ENCODE measurements around the gene SH3TC1.

The SH3TC1 gene

DNA sequence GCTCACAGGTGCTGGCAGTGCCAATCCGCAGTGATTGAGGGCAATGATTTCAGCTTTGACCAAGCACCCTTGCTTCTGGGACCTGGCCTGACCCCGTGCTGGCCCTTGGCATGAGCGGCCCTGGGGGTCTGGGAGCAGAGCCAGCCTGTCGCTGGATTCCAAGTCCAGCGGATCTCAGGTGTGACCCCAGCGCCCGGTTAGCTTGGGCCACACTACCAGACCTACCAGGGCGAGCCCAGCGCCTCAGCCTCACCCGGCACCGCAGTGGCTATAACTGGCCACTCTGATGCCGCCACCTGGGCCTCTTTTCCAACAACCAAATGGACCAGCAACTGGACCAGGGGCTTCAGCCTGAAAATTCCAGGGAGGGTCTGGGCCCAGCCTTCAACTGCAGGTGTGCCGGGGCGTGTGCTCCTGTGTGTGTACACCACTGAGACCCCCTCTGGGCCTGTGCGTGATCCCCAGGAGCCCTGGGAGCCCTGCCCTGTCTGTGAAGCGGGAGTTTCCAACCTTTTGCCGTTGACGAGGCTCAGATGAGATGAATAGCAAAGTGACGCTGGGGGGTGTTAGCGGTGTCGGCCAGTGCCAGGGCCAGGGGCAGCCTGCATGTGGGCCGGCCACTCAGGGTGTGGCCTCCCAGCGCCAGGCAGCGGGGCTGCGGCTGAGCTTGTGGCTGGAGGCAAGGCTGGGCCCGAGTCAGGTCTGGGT lies 658 bp downstream of the SH3TC1 start:
- no peak for DNase-seq (ENCODE audit: low spot score)

DNA sequence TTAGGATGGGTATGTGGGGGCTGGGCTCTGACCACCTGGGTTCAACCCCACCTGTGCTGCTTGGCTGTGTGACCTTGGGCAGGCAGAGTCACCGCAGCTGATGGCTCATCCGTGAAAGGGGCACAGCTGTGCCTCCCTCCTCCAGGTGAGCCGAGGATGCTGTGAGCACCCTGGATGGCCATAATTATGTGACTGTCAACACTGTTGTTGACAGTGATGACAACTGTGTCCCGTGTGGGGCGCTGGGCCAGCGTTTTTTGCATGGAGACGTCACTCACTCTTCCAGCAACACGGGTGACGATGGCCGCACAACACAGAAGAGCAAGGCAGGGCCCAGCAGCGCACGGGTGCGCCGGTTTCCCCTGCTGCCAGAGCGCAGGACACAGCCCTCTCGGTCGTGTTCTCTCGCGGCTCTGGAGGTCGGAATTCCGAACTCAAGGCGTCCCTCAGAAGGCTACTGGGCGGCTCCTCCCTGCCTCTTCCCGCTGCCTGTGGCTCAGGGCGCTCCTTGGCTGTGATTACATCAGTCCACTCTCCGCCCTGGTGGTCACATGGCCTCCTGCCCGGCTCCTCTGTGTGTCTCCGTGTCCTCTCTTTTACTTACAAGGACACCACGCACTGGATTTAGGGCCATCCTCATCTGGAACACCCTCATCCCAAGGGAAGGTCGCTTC lies 1.3 kb downstream of the SH3TC1 start:
- DNase-seq (ENCODE audit: low spot score), result peak; percentile 88

DNA sequence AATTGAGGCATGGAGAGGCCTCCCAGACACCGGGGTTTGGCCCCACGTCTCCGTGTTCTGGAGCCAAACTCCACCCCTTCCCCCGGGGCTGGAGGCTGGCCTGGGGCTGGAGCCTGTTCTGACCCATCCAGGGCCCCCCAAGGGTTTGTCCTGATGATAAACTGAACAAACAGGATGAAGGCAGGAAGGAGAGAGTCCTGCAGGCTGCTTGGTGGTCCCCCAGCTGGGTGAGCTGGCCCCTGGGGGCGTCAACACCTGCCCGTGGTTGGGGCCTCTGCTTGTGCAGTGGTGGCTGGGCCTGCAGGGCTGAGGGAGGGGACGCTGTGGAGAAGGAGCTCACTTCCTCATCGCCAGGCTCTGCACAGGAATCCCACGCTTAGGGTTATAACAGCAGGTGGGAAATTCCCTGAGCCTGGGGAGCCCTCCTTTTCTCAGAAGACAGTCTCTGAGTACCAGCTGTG lies 2.3 kb downstream of the SH3TC1 start:
- DNase-seq (ENCODE audit: low spot score), result peak; percentile 79

DNA sequence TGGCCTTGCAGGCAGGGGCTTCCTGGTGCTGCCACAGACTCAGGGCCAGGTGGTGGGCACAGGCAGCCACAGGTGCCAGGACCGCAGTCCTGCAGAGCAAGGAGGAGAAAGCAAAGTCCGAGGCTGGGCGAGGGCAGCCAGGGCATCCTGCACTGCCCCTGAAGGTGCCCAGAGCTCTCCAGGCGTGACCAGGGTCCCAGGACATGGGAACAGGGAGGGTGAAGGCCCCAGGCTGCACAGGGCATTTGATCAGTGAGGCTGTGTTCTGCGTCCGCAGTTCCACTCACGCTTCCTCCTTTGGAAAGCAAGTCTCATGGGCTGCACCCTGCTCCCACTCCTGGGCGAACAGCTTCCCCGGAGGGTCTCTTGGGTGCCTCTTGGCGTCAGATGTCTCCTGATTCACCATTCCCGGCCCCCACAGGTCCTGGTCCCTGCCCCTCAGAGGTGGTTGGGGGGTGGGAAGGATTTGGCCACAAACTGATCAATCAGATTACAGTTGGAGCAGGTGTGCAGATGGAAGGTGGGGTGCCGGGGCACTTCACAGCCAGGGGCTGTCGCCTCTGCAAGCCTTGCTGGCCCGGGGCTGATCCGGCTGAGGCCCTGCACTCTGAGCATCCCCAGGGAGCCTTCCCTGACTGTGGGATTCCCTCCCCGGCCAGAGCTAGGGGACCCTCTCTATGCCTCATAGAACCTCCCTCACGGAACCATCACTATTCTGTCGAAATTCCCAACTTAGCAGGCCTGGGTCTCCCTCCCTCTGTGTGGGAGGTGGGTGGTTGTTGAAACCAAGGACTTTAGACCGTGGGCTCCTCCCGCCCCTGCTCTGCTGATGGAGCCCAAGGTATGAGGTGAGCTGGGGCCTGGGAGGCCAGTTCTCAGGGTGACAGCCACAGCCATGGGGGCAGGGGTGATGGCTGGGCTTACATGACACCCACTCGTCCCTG lies 3.3 kb downstream of the SH3TC1 start:
- DNase-seq (ENCODE audit: low spot score), result peak; percentile 44

DNA sequence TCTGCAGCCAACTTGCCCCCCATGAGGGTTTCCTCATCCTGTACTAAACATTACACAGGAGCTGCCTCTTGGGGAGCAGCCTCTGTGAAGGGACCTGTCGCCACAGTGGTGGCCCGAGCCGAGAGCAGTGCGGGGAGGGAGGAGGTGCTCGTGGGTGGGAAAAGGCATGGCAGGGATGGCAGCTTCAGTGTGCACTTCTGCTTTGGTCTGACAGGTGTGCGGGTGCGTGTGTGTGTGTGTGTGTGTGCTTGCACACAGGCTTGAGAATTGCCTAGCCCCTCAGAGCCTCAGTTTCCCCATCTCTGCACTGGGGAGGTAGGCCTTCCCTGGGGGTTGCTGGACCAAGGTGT lies 3.9 kb downstream of the SH3TC1 start:
- peak; percentile 23 for DNase-seq (ENCODE audit: low spot score)

DNA sequence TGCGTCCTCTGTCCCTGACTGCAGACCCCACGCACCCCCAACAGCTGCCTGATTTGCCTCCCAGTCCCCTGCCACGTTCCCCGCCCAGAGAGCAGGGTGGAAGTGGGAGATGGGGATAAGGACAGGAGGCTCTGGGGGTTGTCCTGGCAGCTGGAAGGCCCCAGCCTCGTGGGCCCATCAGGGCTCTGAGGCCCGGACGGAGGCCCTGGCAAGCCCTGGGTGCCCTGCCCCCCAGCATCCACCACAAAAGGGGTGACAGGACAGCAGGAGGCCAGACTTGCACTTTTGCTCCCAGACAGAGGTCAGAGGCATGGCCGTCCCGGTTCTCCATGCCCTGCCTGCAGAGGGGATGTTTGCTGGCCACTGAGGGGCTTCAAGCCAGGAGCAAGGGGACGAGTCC lies 4.7 kb downstream of the SH3TC1 start:
- no peak for DNase-seq (ENCODE audit: low spot score)

DNA sequence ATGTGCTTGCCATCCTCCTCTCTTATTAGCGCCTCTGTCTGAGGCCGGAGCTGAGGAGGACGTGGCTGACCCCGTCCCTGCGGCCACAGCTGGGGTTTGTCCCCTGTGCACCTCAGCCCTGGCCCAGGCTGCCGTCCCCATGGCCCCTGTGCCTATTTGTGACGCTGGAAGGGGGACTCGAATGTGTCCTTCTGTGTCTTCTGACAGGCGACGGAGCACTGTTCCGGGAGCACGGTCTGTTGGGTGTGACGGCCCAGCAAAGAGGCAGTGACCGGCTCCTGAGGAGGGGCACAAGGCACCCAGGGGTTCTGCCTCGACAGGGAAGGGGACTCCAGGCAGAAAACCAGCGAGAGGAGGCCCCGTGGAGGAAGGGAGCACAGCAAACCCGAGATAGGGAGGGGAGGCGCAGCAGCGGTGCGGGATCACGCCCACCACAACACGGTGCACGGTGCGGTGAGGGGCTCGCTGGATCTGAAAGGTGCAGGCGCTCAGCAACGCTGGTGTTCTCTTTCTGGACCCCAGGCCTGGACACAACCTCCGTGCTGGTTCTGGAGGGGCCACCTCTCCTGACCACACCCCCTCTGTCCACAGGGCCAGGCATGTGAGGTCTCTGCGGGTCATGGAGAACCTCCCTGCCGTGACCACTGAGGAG lies 5.6 kb downstream of the SH3TC1 start:
- no peak for DNase-seq (ENCODE audit: low spot score)

DNA sequence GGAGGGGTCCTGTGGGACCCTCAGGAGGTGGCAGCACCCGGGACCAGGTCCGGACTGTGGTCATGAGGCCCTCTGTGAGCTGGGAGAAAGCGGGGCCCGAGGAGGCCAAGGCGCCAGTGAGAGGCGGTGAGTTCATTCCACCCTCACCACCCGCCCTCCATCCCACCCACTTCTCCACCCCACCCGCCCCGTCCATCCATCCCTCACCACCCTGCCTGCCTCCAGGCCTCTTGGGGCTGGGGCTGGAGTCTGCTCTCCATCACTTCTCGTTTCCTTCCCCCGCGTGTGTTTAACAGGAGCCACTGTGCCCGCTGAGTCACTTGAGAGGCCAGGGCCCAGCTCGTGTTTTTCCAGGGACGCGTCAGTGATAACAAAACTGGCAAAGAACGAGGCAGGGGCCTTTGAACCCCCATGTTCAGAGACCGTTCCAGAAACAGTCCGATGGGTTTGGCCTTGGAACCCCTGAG lies 6.2 kb downstream of the SH3TC1 start:
- no peak for DNase-seq (ENCODE audit: low spot score)

DNA sequence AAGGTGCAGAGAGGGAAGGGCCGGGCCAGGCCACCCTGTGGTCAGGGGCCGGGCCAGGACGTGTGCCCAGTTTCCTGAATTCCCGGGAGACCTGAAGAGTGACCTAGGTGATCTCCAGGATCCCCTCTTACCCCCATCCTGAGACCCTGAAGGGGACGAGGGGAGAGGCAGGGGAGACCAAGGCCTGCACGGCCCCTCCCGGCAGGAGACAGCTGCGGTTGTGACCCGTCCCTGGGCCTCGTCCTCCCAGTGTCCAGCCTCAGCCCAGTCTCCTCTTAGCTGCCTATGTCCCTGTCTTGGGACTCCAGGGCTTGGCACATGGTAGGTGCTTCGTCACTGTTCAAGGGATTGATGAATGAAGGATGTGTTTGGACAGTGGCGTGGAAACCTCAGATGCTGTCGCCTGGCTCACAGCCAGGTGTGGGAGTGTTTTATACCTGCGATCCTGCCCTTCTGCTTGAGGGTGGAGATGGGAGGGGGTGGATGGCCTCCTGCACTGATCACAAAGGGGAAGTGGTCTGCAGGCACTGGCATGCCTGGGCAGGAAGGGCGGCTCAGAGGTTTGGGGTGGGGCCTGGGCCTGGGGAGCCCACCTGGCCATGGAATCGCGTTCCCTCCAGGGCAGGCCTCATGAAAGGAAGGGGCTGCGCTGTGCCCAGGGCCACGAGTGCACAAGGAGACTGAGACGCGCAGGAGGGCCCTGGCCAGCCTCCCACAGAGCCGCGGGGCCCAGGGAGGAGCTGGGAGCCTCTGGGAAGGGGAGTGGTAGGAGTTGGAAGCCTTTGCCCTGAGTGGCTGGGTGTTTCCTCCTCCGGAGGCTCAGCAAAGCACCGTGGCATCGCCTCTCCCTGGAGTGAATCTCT lies 6.9 kb downstream of the SH3TC1 start:
- peak; percentile 29 for DNase-seq (ENCODE audit: low spot score)

DNA sequence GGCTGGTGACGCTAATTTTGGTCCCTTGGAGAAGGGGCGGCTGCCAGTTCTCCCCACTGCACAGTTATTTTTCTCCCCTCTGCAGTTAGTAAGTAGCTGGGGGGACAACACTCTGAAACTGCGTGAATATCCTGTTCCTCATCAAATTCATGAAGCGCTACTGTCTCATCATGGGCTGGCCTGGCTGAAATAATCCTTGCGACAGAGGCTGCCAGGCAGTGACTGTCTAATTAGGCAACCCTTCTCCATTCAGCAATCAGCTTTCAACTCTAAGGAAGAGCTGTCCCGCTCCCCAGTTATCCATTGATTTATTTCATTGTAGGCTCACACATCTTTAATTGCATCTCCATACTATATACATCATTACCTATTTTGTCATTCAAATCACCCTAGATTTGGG lies 8.2 kb downstream of the SH3TC1 start:
- no peak for DNase-seq (ENCODE audit: low spot score)

DNA sequence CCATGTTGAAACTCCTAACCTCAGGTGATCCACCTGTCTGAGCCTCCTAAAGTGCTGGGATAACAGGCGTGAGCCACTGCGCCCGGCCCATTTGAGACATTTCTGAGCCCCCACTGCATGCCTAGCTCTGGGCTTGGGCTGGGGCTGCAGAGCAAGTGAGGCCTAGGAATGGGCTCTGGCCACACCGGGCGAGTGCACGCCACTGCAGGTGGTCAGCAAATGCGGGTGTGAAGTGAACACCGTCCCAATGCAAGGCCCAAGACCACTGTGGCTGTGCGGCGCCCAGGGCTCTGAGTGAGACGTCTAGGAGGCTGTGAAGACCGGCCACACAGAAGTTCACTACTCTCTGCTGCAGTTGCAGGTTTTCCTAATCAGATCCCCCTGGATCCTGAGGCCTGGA lies 9.5 kb downstream of the SH3TC1 start:
- no peak for DNase-seq (ENCODE audit: low spot score)

DNA sequence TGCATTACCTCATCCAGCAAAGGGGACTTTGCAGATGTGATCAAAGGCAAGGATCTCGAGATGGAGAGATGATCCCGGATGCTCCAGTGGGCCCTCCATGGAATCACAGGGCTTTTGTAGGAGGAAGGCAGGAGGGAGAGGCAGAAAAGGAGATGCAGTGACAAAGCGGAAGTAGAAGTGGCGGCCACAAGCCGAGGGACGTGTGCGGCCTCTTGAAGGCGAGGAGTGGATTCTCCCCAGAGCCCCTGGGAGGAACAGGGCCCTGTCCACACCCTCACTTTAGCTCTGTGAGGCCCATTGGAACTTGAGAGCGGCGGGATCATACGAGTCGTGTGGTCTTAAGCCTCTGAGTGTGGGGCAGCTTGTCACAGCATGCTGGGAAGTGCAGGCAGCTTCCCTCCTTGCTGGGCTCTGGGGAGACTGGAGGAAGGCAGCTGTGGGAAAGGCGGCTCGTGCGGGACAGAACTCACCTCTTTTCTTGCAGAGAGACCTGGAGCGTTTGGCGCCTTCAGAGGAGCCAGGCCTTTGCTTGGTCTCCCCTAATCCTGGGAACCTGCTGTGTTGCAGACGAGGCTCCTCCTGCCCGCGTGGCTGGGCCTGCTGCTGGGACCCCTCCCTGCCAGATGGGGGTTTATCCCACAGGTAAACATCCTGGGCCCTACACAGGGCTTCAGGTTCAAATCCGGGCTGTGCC lies 10.2 kb downstream of the SH3TC1 start:
- no peak for DNase-seq (ENCODE audit: low spot score)

DNA sequence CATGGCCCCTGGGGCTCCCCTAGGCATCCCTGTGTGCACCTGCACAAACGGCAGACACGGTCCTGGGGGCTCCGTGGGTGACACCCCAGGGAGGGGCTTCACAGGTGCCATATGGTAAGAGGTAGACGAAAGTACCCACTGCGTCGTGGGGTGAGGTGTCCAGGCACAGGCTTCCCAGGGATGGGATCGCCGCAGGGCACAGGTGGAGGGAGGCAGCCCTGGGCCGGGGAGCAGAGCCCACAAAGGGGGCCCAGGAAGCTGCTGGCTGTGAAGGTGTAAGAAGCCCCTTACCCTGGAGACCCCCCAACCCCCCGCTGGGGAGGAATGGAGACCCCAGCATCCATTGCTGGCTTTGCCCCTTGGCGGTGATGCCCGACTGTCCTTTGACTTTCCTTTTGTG lies 10.9 kb downstream of the SH3TC1 start:
- no peak for DNase-seq (ENCODE audit: low spot score)

DNA sequence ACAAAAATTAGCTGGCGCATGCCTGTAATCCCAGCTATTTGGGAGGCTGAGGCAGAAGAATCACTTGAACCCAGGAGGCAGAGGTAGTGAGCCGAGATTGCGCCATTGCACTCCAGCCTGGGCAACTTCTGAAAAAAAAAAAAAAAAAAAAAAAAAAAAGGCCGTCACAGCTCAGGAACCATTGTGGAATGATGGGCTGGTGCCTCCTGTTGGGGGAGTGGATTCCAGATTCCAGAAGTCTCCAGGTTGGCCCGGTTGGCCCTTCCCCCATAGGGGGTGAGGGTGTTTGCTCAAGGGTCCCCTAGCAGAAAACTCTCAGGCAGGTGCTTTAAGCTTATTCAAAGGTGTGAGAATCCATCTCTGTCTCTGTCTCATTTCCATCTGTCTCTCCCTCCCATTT lies 11.5 kb downstream of the SH3TC1 start:
- no peak for DNase-seq (ENCODE audit: low spot score)

DNA sequence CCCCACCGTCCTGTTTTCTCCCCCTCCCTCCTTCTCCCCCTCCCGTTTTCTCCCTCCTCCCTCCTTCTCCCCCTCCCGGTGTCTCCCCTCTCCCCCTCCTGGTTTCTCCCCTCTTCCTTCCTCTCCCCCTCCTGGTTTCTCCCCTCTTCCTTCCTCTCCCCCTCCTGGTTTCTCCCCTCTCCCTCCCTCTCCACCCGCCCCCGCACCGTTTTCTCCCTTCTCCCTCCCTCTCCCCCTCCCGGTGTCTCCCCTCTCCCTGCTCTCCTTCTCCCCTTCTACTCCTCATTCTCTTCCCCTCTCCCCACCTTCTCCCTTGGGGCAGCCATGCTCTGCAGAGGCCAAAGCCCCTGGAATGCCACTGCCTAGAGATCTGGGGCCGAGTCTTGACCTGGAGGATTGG lies 12.2 kb downstream of the SH3TC1 start:
- DNase-seq (ENCODE audit: low spot score), result no peak

DNA sequence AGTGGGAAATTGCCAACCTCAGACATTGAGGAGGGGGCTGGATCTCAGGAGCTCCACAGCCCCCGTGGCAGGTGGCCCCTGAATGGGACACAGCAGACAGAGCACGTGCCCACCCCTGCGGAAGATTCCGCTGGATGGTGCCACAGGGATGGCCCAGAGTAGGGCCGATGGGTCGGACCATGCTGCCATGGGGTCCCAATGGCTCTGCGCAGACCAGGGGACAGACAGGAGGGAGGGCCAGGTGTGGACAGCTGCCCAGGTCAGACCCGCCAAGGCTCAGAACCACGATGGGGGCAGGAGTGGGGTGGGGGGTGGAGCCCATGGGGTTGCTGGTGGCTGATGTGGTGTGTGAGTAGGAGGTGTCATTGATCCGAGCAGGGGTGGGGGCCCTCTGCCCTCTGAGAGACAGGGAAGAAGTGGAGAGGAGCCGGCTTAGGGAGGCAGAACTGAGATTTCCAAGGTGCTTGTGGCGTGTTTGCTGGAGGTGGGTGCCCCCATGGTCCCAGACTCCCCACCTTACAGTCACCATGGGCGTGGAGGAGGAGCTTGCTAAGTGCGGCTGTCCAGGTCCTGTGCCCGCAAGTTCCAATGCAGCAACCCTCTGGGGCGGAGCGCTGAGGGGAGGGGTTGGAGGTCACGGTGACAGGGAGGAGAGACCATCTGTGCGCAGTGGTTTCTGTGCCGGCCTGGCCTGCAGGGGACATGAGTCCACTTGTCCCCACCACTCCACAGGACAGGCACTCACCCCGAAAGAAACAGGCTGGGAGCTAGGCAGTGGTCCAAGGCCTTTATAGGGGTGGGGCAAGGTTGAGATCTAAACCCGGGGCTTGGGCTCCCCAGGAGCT lies 12.9 kb downstream of the SH3TC1 start:
- no peak for DNase-seq (ENCODE audit: low spot score)

DNA sequence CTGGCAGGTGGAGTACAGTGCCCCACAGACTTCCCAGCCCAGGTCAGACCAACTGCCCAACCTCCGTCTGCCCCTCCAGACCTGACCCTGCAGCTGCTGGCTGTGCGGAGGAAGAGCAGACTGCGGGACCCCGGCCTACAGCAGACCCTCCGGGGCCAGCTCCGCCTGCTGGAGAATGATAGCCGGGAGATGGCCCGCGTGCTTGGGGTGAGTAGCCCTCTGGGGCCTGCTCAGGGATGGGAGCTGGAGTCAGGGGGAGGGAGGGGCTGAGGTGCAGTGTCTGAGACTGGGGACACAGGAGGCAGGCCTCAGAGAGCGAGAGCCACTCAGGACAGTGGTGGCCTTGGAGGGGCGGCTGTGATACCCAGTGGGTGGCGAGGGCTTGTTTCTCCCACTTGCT lies 13.5 kb downstream of the SH3TC1 start:
- no peak for DNase-seq (ENCODE audit: low spot score)

DNA sequence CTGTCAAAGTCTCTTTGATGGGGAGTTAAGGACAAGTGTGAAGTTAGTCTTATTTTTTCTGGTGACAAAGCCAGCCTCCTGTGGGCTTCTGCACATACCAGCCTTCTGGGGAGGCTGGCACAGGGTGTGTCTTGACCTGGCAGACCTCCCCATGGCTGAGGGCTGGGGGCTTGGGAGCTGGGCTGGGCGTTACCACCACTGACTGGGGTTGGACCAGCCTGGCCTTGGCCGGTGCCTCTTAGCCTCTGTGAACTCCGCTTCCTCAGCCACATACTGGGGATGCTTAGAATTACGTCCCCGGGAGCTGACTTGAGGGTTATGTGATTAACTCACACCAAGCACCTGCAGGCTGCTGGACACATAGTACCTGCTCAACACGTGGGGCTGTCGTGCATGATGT lies 14.0 kb downstream of the SH3TC1 start:
- DNase-seq (ENCODE audit: low spot score), result no peak

DNA sequence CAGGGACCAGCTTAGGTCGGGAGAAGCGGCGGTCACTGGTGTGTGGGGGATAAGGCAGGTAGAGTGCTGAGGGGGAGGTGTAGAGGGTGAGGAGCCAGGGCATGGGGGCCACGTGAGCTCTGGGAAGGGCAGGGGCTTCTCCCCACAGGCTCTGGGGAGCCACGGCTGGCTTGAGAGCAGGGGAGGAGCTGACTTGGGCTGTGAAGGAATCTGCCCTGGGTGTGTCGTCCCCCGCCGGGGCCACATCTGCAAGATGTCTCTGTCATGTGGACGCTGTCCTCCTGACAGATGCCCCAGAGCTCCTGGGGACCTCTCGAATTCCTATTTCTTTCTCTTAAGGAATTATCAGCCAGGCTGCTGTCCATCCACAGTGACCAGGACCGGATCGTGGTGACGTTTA lies 15.0 kb downstream of the SH3TC1 start:
- no peak for DNase-seq (ENCODE audit: low spot score)

DNA sequence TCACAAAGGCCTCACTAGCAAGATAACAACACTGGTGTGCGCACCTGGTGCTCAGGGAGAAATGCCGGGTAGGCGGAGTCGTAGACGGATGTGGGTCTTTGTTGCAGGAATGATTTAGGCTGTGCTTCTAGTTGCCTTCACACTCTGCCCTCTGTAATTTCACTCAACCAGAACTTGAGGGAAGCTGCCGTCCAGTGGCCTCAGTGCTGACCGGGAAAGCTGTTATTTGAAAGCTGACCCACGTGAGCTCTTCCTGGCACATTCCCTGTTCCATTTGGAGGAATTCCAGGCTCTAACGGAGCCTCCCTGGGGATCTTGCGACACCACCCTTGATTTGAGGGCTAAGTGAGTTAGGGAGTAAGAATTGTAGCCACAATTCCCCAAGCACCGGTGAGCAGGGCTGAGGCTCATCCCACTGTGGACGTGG lies 15.9 kb downstream of the SH3TC1 start:
- no peak for DNase-seq (ENCODE audit: low spot score)

Measured in NAMALWA (cell line).